OCI-LY7 (cell line): ENCODE measurements around the gene RAPGEFL1. TPM values are rescaled to one million over a fixed set of nuclear protein-coding genes. Genes with fewer than 3 reads are reported as not detected.

Source experiments
- BruUV-seq: library from RNA; stranded (reverse); fragments of 400-500 nt; replicated peaks from 2 replicates; lab custom pipeline; 2021; lab: Mats Ljungman, UMichigan
- CTCF ChIA-PET: fragments of 300-600 bp; sonication (Branson Sonifier 250); formaldehyde crosslinking; loops from one replicate; lab custom pipeline; 2022; ENCODE audit warnings: antibody characterized with exemption; ENCODE audit not compliant: unreplicated experiment; lab: Charles Lee
- POLR2A ChIA-PET: fragments of 300-600 bp; sonication (Branson Sonifier 250); formaldehyde crosslinking; loops from one replicate; lab custom pipeline; 2022; ENCODE audit warnings: antibody characterized with exemption; lab: Charles Lee
- DNase-seq: peaks from one replicate; pipeline ENCODE4 v3.0.0-alpha.2; 2015; ENCODE audit warnings: low spot score
- H2AFZ ChIP-seq: fragments of 200-600 bp; sonication (generic), shearing (Covaris generic); 2 replicates; pipeline ENCODE4 v1.6.1; 2014; ENCODE audit warnings: mild to moderate bottlenecking, antibody characterized with exemption, low read length, moderate library complexity
- H3K27ac ChIP-seq: fragments of 200-600 bp; sonication (generic); 2 replicates; pipeline ENCODE4 v1.5.1; 2014; ENCODE audit warnings: mixed run types, low read depth, mild to moderate bottlenecking, moderate library complexity, low read length, inconsistent platforms; ENCODE audit not compliant: poor library complexity, severe bottlenecking
- H3K36me3 ChIP-seq: fragments of 200-600 bp; sonication (generic); 2 replicates; pipeline ENCODE4 v1.6.1; 2014; ENCODE audit warnings: mild to moderate bottlenecking, antibody characterized with exemption, low read length, moderate library complexity, mixed read lengths; ENCODE audit not compliant: insufficient read depth
- H3K4me1 ChIP-seq: fragments of 200-600 bp; sonication (generic); 2 replicates; pipeline ENCODE4 v1.5.1; 2014; ENCODE audit warnings: mild to moderate bottlenecking, low read length; ENCODE audit not compliant: insufficient read depth, poor library complexity, severe bottlenecking
- H3K4me2 ChIP-seq: fragments of 200-600 bp; sonication (generic); 2 replicates; pipeline ENCODE4 v1.6.1; 2014; ENCODE audit warnings: mild to moderate bottlenecking, low read length
- H3K4me3 ChIP-seq: fragments of 200-600 bp; sonication (generic); 2 replicates; pipeline ENCODE4 v1.5.1; 2014; ENCODE audit warnings: mild to moderate bottlenecking, low read depth, low read length; ENCODE audit not compliant: poor library complexity, severe bottlenecking
- H3K79me2 ChIP-seq: fragments of 200-600 bp; sonication (generic); 2 replicates; pipeline ENCODE4 v1.6.1; 2016; ENCODE audit warnings: low read depth, mild to moderate bottlenecking, low read length, moderate library complexity, mixed read lengths; ENCODE audit not compliant: insufficient read depth
- H3K9me2 ChIP-seq: fragments of 200-600 bp; sonication (generic); 2 replicates; pipeline ENCODE4 v1.6.1; 2016; ENCODE audit warnings: mild to moderate bottlenecking, low read length, mixed read lengths; ENCODE audit not compliant: insufficient read depth
- H3K9me3 ChIP-seq: fragments of 200-600 bp; sonication (generic); 2 replicates; pipeline ENCODE4 v1.6.1; 2014; ENCODE audit warnings: mild to moderate bottlenecking, mixed run types, low read length, mixed read lengths
- H4K20me1 ChIP-seq: fragments of 200-600 bp; sonication (generic); 2 replicates; pipeline ENCODE4 v1.6.1; 2014; ENCODE audit warnings: mild to moderate bottlenecking, antibody characterized with exemption, low read length, moderate library complexity, mixed read lengths; ENCODE audit not compliant: insufficient read depth
- CTCF ChIP-seq: fragments of 200-600 bp; sonication (generic); conservative IDR thresholded peaks from 2 replicates; pipeline ENCODE4 v1.5.1; 2014; ENCODE audit warnings: mild to moderate bottlenecking, antibody characterized with exemption, low read length, moderate library complexity, mixed read lengths
- EZH2phosphoT487 ChIP-seq: fragments of 200-600 bp; sonication (generic); IDR thresholded peaks from 2 replicates; pipeline ENCODE4 v1.6.1; 2018; ENCODE audit warnings: low read depth, borderline replicate concordance, mild to moderate bottlenecking, mixed run types, antibody characterized with exemption, low read length, moderate library complexity, mixed read lengths
- intact Hi-C: fragments of 100-400 bp; cut with micrococcal nuclease; formaldehyde crosslinking; loops from one replicate; pipeline ENCODE4 v1.10.0; 2022; ENCODE audit not compliant: unreplicated experiment
- total RNA-seq, 2 experiments: library from RNA; depleted of rRNA in 1 of 2; stranded (reverse); fragments of >200 nt in 1 of 2; shearing (Covaris generic) in 1 of 2; gene quantifications; 2 replicates each; pipeline ENCODE4 v1.2.3, GENCODE V29; 2014 to 2022

Gene RAPGEFL1
- total RNA-seq, 2 experiments from 2014 or later: 2.1 to 5.8 TPM

- H2AFZ ChIP-seq: peak within 1 kb of the TSS; percentile 97
- H4K20me1 ChIP-seq: no peaks in the 10 kb centered on the region
- peak within 1 kb of the TSS; percentile 57 for H3K27ac ChIP-seq
- H3K4me1 ChIP-seq: peaks cover 16% of the 10 kb centered on the region
- ChIA-PET CTCF (interaction anchor here (1.3 to 2.1 kb wide), 2 partner anchors 69 to 106 kb away, joined by 4 to 8 read pairs; partner anchors contain the start of gene CDC6), POLR2A (interaction anchor here (0.6 to 1.8 kb wide), 15 partner anchors 9 to 1469 kb away, joined by 3 to 9 read pairs (median 3); partner anchors contain the start of gene MED24)
- no peaks in the 10 kb centered on the region for H3K36me3 ChIP-seq
- H3K79me2 ChIP-seq: peaks cover 18% of the 10 kb centered on the region
- peak; percentile 97 for DNase-seq
- intact Hi-C loops: loop anchor here (5.0 kb wide), 1 partner anchor 68 kb away; the partner anchor contains the start of gene CDC6
- BruUV-seq: no TSS peak
- peak within 1 kb of the TSS; percentile 81 for H3K4me3 ChIP-seq
- H3K9me3 ChIP-seq: no peaks in the 10 kb centered on the region
- TF ChIP-seq EZH2phosphoT487: no peak
- peak; percentile 58 for TF ChIP-seq CTCF
- no peaks in the 10 kb centered on the region for H3K9me2 ChIP-seq
- peak within 1 kb of the TSS; percentile 86 for H3K4me2 ChIP-seq
Observed at GRCh38 chr17:40218740-40219593, 41.7 kb downstream of the RAPGEFL1 start, which contains the start of gene WIPF2. WIPF2 (plus strand) TSS chr17:40219304; CDS start chr17:40256460, 37,156 bp downstream.

GRCh38 chr17:40219594-40220338 is 42.5 kb downstream of the RAPGEFL1 start:
- intact Hi-C loops: loop anchor here (5.0 kb wide), 1 partner anchor 68 kb away; the partner anchor contains the start of gene CDC6
- no TSS peak for BruUV-seq
- Histone ChIP-seq H3K27ac (no peak overlapping the region), H3K4me2 (peak overlapping the region; percentile 77), H3K4me3 (peak overlapping the region; percentile 81), H3K36me3 (no peaks in the 10 kb centered on the region), H3K9me2 (no peaks in the 10 kb centered on the region), H3K79me2 (peaks cover 18% of the 10 kb centered on the region), H3K9me3 (no peaks in the 10 kb centered on the region), H4K20me1 (no peaks in the 10 kb centered on the region), H3K4me1 (peaks cover 16% of the 10 kb centered on the region), H2AFZ (peak overlapping the region; percentile 97; the same call in 1 of the 2 replicates)
- ChIA-PET POLR2A (interaction anchor here (0.8 to 1.8 kb wide), 4 partner anchors 10 to 106 kb away, joined by 3 to 8 read pairs (median 4); no protein-coding TSS in a partner anchor), CTCF (no interaction called here)
- TF ChIP-seq CTCF: no peak
- no peak for TF ChIP-seq EZH2phosphoT487
- DNase-seq: peak; percentile 44
